ENCODE results near the gene SLC19A1. TPM values are rescaled to one million over a fixed set of nuclear protein-coding genes. Genes with fewer than 3 reads are reported as not detected.

Gene SLC19A1
- total RNA-seq, 1 experiment from 2014 or later: 17.9 TPM

GRCh38 chr21:45547545-45547900 is 5.3 kb upstream of the SLC19A1 start:
- no peaks in the 10 kb centered on the region for H3K27me3 ChIP-seq (ENCODE audit: control insufficient read depth, insufficient read depth, low read length)

DNA sequence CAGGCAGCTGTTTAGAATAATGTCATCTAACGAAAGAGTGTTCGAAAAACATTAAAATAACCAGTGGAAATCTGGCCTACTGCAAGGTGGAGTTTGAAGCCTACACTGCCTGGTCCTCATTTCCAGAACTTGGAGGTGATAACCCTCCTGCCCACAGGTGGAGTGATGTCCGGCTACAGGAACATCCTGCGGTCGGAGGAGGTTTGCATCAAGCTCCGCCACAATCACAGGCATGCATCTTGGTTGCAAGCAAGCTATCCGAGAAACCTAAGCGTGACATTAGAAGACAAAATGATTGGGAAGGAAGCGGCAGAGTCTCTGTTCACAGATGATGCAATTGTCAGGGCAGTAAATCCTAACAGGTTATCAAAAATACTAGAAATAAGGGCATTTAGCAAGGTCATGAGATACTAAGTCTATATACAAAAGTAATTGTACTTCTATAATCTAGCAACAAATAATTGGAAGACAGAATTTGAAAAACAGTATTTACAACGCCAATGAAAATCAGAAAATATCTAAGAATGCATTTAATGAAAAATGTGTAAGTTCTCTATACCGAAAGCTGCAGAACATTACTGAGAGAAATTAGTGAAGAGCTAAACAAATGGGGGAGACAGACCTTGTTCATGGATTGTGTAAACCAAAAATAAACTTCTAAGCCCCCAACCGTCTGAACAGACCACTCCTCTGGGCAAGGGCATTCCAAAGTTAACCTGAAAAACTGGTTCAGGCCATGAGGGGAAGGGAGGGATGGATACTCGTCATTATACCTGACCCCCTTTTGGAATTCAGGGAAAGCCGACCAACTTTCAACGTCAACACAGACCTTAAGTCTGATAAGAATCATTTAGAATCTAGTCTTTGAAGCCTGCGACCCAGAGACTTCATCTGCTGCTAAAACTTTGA is 4.7 kb upstream of the SLC19A1 start:
- H3K4me3 ChIP-seq (ENCODE audit: insufficient read depth, low read depth, low read length): no peak overlapping the region
- DNase-seq: peak; percentile 35
- no peaks in the 10 kb centered on the region for H3K27me3 ChIP-seq (ENCODE audit: control insufficient read depth, insufficient read depth, low read length)
- no peaks in the 10 kb centered on the region for H3K36me3 ChIP-seq (replicated peaks; ENCODE audit: control insufficient read depth, insufficient read depth, low read length)

More at GRCh38 chr21:45547545-45547900, 5.3 kb upstream of the SLC19A1 start:
- H3K36me3 ChIP-seq (replicated peaks; ENCODE audit: control insufficient read depth, insufficient read depth, low read length): no peaks in the 10 kb centered on the region
- H3K4me3 ChIP-seq (ENCODE audit: insufficient read depth, low read depth, low read length): no peak overlapping the region
- peak; percentile 22 for DNase-seq

DNA sequence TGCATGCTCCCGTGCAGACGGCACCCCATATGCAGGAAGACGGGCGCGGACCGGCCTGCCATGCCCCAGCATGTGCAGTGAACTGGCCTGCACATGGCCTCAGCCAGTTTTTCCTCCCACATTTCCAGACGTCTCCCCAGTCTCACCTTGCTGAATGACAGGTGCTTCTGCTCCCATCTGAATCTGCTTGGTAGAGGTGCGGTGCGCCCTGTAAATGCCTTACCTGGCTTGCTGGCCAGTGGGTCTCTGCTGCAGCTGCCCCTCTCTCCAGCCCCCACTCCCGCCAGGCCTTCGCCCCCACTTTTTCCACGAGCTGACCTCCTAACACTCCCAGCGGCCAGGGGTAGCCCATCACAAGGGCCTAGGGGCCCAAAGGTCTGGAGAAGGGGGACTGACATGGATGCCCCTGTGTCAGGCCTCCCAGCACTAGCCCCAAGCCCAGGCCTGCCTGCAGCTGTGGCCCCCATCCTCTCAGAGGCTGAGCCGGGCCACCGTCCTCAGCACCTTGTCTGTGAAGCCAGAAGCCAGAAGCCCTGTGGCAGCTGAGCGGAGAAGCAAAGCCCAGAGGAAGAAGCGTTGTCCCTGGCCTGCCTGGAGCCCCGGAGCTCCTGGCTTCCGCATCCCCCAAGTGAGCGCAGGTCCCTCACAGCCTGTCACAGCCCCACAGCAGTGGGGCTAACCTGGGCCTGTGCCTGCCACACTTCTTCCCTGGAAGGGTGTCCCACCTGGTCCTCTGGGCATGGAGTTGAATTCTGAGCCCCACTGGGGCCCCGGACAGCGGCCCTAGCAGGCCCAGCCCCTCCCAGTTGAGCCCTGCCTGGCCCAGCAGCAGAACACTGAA is 3.7 kb upstream of the SLC19A1 start:
- Histone ChIP-seq H3K27me3 (ENCODE audit: control insufficient read depth, insufficient read depth, low read length) (no peaks in the 10 kb centered on the region), H3K4me3 (ENCODE audit: insufficient read depth, low read depth, low read length) (no peak overlapping the region), H3K36me3 (replicated peaks; ENCODE audit: control insufficient read depth, insufficient read depth, low read length) (no peaks in the 10 kb centered on the region)
- peak; percentile 62 for DNase-seq

GRCh38 chr21:45545236-45545570 is 3.0 kb upstream of the SLC19A1 start:
- H3K4me3 ChIP-seq (ENCODE audit: insufficient read depth, low read depth, low read length): no peak overlapping the region
- DNase-seq: no peak
- no peaks in the 10 kb centered on the region for H3K27me3 ChIP-seq (ENCODE audit: control insufficient read depth, insufficient read depth, low read length)
- no peaks in the 10 kb centered on the region for H3K36me3 ChIP-seq (replicated peaks; ENCODE audit: control insufficient read depth, insufficient read depth, low read length)

DNA sequence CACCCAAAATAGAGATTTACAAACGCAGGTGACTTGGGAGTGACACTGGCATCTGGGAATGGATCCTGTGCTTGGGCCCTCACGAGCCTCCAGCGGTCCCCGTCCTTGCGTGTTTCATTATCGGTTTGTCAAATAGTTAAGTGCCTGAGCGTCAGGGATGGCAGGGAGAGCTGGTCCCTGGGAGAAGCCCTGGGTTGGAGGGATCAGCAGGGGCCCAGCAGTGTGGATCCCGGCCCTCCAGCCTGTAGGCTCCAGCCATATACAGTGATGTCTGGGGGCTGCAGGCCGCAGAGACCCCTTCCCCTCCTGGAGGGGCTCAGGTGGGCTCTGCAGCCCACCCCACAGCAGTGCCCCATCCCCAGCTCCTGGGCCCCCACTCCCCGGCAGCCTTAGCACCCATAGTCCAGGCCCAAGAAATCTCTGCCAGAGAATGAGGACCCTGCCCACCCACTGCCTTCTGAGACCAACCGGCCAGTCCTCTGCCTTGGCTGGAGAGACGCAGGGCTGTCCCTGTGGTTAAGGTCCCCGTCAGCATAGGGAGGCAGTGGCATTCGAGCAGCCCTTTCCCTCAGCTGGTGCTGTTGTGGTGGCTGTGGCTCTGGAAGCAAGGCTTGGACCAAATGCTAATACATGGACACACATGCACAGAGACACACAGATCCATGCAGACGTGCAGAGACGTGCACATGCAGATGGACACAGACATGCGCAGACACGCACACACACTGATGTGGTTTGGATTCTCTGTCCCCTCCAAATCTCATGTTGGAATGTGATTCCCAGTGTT is 2.4 kb upstream of the SLC19A1 start:
- H3K36me3 ChIP-seq (replicated peaks; ENCODE audit: control insufficient read depth, insufficient read depth, low read length): no peaks in the 10 kb centered on the region
- peak; percentile 62 for DNase-seq
- H3K4me3 ChIP-seq (ENCODE audit: insufficient read depth, low read depth, low read length): no peak overlapping the region
- no peaks in the 10 kb centered on the region for H3K27me3 ChIP-seq (ENCODE audit: control insufficient read depth, insufficient read depth, low read length)

DNA sequence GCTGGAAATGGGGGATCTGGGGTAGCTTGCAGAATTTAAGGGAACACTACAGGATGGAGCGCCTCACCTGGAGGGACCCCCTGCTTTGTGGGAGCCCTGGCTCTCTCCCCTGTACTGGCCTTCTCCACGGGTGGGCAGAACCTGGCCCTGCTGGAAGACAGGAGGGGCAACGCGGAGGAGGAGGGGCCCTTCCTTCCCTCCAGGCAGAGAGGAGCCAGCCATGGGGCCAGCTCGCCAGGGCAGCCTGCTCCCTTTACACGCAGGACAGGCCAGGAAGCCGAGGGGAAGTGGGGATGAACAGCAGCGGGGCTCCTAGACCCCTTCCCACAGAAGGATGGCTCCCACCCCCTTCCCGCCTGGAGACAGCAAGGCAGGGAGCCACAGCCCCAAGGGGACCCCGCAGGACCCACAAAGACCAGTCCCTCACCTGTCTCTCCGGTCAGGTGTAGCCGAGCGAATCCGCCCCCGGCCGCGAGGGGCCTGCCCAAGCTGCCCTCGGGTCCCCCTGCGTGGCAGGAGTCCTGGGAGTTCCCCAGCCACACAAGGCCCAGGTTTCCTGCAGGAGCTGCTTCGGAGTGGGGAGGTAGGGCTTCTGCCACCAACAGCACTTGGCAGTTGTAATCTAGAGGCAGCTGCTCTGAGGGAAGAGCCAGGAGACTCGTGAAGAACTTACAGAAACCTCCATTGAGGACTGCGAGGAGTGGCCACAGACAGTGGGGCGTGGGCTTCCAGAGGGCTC is 1.6 kb upstream of the SLC19A1 start:
- Histone ChIP-seq H3K4me3 (ENCODE audit: insufficient read depth, low read depth, low read length) (no peak overlapping the region), H3K27me3 (ENCODE audit: control insufficient read depth, insufficient read depth, low read length) (no peaks in the 10 kb centered on the region), H3K36me3 (replicated peaks; ENCODE audit: control insufficient read depth, insufficient read depth, low read length) (no peaks in the 10 kb centered on the region)
- DNase-seq: peak; percentile 79

GRCh38 chr21:45543371-45543709 is 1.1 kb upstream of the SLC19A1 start:
- no peak overlapping the region for H3K4me3 ChIP-seq (ENCODE audit: insufficient read depth, low read depth, low read length)
- no peak for DNase-seq
- H3K27me3 ChIP-seq (ENCODE audit: control insufficient read depth, insufficient read depth, low read length): no peaks in the 10 kb centered on the region
- no peaks in the 10 kb centered on the region for H3K36me3 ChIP-seq (replicated peaks; ENCODE audit: control insufficient read depth, insufficient read depth, low read length)

- H3K36me3 ChIP-seq (replicated peaks; ENCODE audit: control insufficient read depth, insufficient read depth, low read length): no peaks in the 10 kb centered on the region
- peak; percentile 87 for DNase-seq
- peak overlapping the region; percentile 53 for H3K4me3 ChIP-seq (ENCODE audit: insufficient read depth, low read depth, low read length)
- no peaks in the 10 kb centered on the region for H3K27me3 ChIP-seq (ENCODE audit: control insufficient read depth, insufficient read depth, low read length)
These were observed 579 bp upstream of the SLC19A1 start for GRCh38 chr21:45542667-45543370.

- Histone ChIP-seq H3K27me3 (ENCODE audit: control insufficient read depth, insufficient read depth, low read length) (no peaks in the 10 kb centered on the region), H3K36me3 (replicated peaks; ENCODE audit: control insufficient read depth, insufficient read depth, low read length) (peaks cover 1% of the 10 kb centered on the region; the same call in 1 of the 2 replicates), H3K4me3 (ENCODE audit: insufficient read depth, low read depth, low read length) (peak overlapping the region; percentile 53)
- DNase-seq: peak; percentile 93
These were observed 810 bp downstream of the SLC19A1 start for GRCh38 chr21:45541221-45542039.

DNA sequence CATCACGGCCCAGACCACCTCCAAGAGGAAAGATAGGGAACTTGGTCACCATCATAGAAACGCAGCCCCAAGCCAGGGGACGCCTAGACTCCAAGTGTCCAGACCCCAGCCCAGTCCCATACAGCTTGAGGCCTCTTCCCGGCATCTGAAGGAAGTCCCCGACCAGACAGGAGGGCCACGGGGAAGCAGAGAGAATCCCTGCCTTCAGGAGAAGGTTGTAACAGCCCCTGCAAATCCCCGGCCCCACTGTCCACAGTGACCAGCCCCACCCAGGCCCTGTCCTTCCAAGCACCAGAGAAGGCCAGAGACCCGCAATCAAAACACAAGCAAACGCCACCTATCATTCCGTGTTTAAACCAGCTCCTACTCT is 1.7 kb downstream of the SLC19A1 start:
- no peak overlapping the region for H3K4me3 ChIP-seq (ENCODE audit: insufficient read depth, low read depth, low read length)
- DNase-seq: peak; percentile 52
- no peaks in the 10 kb centered on the region for H3K27me3 ChIP-seq (ENCODE audit: control insufficient read depth, insufficient read depth, low read length)
- peaks cover 1% of the 10 kb centered on the region; the same call in 1 of the 2 replicates for H3K36me3 ChIP-seq (replicated peaks; ENCODE audit: control insufficient read depth, insufficient read depth, low read length)

DNA sequence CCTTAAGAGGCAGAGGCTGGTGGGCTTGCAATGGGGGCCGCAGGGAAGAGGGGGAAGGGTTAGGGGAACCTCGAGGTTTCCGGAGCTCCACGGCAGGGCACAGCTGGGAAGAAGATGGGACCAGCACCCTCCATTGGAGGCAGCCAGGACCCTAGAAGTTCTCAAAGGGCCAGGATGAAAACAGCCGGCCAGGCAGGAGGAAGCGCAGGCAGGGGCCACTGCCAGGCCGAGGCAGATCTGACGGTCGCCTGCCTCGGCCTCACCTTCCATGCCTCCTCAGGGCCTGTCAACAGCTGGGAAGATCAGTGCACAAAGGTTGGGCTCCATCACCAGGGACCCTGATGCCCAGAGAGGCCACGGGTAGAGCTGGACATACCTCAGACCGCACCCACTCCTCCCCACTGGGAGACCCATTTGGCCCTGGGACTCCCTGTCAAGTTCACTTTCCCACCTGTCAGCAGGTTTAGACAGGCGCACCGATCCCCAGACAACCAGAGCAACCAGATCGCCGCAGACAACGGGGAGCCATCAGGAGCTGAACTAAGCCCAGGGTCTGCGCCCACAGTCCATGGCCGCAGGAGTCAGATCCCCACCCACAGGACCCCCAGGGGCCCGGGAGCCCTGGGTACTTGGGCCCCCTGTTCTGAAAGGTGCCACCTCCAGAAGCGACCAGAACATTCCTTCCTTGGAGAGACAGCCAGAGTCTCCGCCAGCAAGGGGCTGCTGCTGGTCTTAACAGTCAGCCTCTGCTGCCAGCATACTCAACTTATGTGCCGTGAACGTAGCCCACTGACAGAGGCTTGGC is 2.2 kb downstream of the SLC19A1 start:
- peaks cover 1% of the 10 kb centered on the region; the same call in 1 of the 2 replicates for H3K36me3 ChIP-seq (replicated peaks; ENCODE audit: control insufficient read depth, insufficient read depth, low read length)
- DNase-seq: peak; percentile 55

GRCh38 chr21:45539046-45539795 is 3.0 kb downstream of the SLC19A1 start:
- Histone ChIP-seq H3K36me3 (replicated peaks; ENCODE audit: control insufficient read depth, insufficient read depth, low read length) (peaks cover 1% of the 10 kb centered on the region; the same call in 1 of the 2 replicates), H3K27me3 (ENCODE audit: control insufficient read depth, insufficient read depth, low read length) (no peaks in the 10 kb centered on the region), H3K4me3 (ENCODE audit: insufficient read depth, low read depth, low read length) (no peak overlapping the region)
- peak; percentile 43 for DNase-seq

More for the DNA sequence above, 2.2 kb downstream of the SLC19A1 start:
- Histone ChIP-seq H3K4me3 (ENCODE audit: insufficient read depth, low read depth, low read length) (no peak overlapping the region), H3K27me3 (ENCODE audit: control insufficient read depth, insufficient read depth, low read length) (no peaks in the 10 kb centered on the region)

Measured in H7 (cell line).